Measurements from ENCODE around the gene ABCA10.

GRCh38 chr17:69103557-69104233, 124.9 kb downstream of the ABCA10 start:
- no peak for TF ChIP-seq POLR2A (IDR thresholded peaks at IDR 0.05)
- TF ChIP-seq, protein P1, sequence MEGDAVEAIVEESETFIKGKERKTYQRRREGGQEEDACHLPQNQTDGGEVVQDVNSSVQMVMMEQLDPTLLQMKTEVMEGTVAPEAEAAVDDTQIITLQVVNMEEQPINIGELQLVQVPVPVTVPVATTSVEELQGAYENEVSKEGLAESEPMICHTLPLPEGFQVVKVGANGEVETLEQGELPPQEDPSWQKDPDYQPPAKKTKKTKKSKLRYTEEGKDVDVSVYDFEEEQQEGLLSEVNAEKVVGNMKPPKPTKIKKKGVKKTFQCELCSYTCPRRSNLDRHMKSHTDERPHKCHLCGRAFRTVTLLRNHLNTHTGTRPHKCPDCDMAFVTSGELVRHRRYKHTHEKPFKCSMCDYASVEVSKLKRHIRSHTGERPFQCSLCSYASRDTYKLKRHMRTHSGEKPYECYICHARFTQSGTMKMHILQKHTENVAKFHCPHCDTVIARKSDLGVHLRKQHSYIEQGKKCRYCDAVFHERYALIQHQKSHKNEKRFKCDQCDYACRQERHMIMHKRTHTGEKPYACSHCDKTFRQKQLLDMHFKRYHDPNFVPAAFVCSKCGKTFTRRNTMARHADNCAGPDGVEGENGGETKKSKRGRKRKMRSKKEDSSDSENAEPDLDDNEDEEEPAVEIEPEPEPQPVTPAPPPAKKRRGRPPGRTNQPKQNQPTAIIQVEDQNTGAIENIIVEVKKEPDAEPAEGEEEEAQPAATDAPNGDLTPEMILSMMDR (IDR thresholded peaks at IDR 0.05), result no peak
